NCI-H1092 treated with DMSO at 0.1 percent for 48 hours (cell line): ENCODE data around the gene IL1RAPL2.
"Not testable (repeated sequence)": the region's sequence is repeated elsewhere in the genome, so short reads cannot be mapped to it uniquely, and the experiment has no call there.

Experiments
- DNase-seq: peaks from one replicate; lab custom pipeline; 2025; lab: John Stamatoyannopoulos, UW

IL1RAPL2 gene

GRCh38 chrX:105805655-105806054 lies 1239.7 kb downstream of the IL1RAPL2 start:
- DNase-seq = not testable (repeated sequence)

GRCh38 chrX:105816517-105816916 lies 1250.5 kb downstream of the IL1RAPL2 start:
- no peak for DNase-seq
